HG03460 (cell line): ENCODE results near the gene GRK3.
"Not testable (repeated sequence)": the region's sequence is repeated elsewhere in the genome, so short reads cannot be mapped to it uniquely, and the experiment has no call there.

Experiments
- ATAC-seq: cut with Tn5 transposase; IDR thresholded peaks from one replicate; pipeline ENCODE4 v1.9.1; 2021; ENCODE audit not compliant: unreplicated experiment

Gene GRK3

DNA sequence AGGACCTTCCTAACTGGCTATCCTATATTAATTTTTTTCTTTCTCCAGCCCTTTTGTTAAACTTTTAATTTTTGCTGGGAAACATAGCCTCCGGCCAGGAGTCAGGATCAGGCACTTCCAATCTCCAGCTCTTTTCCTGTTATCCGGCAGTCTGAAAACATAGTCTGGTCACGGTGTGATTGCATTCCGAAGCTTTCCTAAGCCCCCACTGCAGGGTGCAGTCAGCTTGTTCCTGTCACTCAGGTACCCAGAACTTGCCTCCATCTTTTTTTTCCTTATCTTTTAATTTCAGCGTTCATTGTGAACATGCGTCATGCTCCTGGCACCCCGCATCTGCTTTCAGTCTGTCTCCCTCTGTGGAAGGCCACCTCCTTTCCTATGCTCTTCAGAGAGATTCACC is 59.4 kb downstream of the GRK3 start:
- ATAC-seq = no peak

DNA sequence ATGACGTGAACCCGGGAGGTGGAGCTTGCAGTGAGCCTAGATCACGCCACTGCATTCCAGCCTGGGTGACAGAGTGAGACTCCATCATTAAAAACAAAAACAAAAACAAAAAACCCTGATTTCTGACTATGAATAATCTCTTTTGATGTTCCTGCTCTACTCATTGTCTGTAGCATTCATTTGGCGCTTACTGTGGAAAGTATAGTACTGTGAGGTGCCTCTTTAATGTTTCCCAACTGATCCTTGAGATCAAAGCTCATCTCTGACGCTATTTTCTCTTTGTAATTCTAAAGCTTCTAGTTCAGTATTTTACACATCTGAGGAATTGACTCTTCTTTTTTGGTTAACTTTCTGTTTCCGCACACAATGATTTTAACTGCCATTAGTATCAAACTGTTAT is 60.0 kb downstream of the GRK3 start:
- ATAC-seq = no peak

DNA sequence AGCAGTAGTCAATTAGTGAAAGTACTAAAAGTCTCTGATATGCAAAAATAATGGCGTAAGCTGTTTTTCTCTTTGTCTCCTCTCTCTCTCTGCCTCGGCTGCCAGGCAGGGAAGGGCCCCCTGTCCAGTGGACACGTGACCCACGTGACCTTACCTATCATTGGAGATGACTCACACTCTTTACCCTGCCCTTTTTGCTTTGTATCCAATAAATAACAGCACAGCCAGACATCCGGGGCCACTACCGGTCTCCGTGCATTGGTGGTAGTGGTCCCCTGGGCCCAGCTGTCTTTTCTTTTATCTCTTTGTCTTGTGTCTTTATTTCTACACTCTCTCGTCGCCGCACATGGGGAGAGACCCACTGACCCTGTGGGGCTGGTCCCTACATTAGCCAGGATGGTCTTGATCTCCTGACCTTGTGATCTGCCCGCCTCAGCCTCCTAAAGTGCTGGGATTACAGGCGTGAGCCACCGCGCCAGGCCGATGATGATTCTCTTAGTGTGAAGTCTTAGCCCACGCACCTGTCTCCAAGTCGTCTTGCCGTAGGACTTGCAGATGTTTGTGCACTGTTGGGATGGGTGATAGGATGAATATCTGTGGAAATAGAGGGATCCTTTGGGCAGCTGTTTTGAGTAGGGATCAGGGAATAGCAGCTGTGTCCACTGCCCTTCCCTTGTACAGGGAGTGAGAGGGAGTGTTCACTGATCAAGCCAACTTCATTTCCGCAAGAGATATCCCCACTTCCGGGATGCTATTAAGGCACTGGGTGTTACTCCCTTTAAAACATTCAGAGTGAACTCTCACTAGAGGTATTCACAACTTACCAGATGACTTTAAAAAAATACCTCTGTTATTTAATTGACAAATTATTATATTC is 61.5 kb downstream of the GRK3 start:
- not testable (repeated sequence) for ATAC-seq

DNA sequence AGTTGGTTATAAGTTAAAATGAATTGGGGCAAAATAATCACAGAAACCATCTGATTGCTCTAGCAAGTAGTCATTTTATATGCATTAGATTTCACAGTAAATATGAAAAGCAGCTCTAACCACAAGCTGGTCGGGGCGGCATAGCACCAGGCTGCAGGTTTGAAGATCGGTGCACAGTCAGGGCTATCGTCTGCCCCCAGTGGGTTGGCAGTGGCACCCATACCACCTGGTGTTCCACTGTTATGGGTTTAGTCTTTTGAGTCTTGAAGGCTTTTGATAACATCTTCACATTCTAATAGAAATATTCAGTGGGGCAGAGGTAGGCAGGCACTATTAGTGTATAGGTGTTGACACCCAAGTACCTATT is 62.1 kb downstream of the GRK3 start:
- no peak for ATAC-seq

DNA sequence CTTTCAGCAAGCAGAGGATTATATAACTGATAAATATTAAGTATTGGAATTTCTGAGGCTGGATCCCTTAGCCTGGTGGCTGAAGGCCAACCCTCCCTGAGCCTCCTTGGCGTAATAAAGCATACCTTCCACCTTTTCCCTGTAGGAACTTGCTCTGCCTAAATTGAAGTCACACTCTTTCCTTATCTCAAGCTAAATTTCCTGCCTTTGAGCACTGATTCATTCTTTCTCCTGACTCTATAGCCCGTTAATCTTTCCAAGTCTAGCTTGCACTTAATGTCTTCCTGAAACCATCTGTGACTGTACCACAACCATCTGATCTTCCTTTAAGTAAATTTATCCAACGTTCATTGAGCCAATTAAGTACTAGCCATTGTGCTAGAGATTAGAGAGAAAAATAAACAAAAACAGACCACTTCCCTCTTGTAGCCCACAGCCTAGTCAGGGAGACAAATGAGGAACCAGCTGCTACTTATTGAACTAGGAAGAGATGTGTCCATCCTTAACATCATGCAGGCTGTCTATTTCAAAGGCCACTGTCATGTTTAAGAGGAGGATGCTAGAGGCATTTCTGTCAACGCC is 62.9 kb downstream of the GRK3 start:
- no peak for ATAC-seq

DNA sequence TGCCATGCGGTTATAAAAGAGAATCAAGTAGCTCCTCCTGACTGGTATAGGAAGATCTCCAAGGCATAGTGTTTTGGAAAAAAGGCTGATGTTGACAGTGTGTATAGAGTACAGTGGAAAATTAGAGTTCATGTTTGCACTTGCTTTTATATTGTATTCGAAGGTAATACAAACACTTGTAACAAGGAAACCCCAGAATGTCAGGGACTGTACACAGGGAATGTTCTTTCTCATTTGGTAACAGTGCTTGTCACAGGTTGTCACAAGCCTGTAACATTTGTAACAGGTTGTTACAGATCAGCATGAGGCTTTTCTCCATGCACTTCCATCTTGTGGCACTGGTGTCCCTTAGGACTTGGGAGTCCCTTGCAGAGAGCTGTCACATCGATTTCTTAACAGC is 64.0 kb downstream of the GRK3 start:
- ATAC-seq = no peak

DNA sequence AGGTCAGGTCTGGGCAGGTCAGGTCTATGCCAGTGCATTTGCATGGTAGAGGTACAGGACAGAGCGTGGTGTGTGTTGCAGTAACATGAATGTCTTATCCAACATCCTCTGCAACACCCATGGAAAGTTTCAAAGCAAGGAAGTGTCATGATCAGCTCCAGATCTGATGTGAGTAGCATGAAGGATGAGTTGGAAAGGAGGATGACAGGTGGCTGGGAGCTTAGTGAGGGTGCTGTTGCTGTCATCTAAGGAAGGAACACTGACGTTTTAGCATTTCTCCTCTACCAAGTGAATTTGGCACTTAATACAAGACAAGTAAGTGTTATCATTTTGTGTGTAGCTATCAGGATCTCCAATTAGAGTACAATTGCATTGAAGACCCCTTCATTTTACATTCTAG is 65.1 kb downstream of the GRK3 start:
- no peak for ATAC-seq

DNA sequence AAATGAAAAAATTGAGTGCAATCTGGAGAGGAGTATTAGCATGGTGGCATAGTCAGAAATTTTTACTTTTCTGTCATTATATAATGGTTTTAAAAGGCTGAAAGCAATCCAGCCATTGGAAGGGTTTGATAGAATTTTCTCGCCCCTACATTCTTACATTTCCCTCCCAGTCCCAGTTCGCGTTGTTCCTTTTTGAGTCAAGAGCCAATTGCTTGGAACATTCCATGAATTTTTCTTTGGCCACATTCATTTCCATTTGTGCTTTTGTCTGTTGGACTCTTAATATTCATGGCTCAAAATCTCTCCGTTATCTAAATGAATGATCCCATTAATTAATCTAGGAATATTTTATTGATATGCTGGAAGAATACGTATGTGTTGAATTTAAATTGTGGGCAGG is 66.0 kb downstream of the GRK3 start:
- no peak for ATAC-seq

DNA sequence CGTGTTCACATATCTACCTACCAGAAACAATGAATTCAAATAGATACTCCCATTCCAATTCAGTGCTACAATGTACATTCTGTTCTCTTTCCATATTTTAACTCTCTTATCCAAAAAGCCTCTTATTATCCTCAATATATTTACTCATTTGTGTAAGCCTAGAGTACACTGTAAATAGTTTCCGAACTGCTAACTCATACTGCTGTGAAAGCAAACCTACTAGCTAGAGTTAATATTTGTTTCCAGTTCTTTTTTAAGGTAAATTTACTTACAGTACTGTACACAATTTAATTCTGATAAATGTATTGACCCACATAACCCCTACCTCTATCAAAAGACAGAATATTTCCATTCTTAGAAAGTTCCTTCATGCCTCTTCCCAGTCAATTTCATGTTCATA is 71.8 kb downstream of the GRK3 start:
- no peak for ATAC-seq

DNA sequence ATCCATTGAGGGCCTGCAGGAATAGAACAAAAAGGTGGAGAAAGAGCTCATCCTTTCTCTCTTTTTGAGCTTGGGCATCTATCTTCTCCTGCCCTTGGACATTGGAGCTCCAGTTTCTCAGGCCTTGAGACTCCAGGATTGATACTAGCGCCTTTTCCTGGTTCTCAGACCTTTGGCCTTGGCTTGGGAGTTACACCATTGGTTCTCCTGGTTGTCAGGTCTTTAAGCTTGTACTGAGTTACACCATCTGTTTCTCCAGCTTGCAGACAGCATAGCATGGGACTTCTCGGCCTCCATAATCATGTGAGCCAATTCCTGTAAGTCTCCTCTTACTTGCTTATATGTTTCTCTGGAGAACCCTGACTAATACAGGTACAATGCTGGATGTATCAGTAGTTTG is 72.6 kb downstream of the GRK3 start:
- ATAC-seq = no peak

DNA sequence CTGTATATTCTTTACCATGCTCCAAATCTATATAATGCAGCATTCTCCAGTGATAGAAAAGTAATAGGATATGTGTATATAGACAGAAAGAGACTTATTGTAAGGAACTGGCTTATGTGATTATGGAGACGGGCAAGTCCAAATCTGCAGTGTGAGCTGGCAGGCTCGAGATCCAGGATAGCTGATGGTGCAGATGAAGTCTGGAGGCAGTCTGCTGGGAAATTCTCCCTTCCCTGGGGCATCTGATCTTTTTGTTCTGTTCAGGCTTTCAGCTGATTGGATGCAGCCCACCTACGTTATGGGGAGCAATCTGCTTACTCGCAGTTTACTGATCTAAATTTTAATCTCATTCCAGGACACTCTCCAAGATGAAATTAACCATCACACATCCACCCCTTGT is 73.2 kb downstream of the GRK3 start:
- ATAC-seq = no peak

DNA sequence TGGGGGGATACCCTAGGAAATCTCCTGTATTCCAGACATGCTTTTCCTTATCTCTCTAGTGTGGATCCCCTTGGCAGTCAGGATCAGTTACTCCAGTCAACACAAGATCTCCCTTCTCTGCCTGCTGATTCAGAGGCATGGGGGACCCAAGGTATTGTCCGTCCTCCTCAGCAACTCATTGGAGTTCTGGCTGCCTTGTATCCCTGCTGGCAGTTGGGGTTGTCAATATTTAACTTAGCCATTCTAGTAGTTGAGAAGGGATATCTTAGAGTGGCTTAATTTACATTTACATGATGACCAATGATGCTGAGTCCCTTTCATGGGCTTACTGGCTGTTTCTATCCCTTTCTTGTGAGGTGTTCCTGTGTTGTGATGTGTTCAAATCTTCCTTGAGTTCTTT is 74.2 kb downstream of the GRK3 start:
- no peak for ATAC-seq

DNA sequence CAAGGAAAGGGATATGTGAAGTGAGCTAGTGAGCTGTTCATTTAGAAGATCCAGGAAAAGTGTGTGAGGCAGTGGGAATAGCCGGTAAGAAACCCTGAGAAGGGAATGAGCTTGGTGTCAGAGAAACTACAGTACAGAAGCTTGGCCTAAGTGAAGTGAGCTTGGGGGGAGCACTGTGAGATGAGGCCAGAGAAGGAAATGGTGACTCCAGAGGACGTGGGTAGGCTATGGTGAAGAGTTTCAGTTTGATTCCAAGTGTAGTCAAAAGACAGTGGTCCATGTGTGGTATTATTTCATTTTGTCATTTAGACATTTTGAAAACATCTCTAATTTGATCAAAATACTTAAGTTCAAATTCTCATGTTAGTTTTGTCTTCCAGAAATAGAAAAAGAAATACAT is 77.2 kb downstream of the GRK3 start:
- ATAC-seq = no peak

DNA sequence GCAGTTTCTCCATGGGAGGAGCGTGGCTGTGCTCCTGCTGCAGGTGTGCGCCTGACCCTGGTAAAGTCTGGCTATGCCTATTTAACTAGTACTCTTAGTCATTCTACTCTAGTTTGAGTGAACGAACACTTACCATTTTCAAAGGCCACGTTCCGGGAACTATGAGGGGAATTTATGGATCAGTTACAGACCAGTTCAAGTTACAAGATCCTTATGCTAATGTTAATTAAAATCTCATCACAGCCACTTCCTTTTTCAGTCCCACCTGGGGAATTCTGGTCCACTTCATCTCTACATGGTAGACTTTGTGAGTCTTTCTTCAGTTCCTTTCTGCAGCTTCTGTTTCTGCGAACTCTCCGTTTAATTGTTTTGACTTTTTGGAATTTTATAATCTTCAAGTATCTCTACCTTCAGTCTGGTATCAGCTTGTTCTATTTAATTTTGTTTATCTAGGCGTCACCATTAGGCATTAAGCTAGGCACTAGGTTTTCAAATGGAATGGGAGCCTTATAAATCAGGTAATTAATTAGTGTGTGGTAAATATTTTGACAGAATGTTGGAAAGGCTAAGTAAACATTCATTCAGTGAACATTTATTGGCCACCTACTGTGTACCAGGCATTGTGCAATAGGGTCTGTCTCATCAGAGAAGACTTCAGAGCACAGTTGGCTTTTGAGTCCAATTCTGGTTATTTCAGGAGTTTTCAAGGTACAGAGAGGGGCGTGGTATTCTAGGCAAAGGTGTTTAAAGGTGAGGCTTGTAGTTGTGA is 78.9 kb downstream of the GRK3 start:
- ATAC-seq = no peak

DNA sequence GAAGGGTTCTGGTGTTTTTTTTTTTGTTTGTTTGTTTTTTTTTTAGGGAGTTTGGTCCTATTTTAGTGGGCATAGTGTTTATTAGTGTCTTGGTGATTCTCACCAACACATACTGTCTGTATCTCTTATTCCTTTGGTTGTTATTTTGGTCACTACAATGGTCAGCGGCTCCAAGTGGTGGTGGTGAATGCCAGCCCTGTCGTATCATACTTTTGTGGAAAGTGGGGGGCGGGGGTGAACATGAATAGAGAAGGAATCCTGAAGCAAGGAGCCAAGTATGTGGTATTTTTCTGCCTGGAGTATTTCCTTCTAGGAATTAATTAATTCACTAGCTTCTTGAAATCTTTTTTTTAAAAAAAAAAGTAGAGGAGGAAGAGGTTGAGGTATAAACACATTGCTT is 79.6 kb downstream of the GRK3 start:
- ATAC-seq = no peak

DNA sequence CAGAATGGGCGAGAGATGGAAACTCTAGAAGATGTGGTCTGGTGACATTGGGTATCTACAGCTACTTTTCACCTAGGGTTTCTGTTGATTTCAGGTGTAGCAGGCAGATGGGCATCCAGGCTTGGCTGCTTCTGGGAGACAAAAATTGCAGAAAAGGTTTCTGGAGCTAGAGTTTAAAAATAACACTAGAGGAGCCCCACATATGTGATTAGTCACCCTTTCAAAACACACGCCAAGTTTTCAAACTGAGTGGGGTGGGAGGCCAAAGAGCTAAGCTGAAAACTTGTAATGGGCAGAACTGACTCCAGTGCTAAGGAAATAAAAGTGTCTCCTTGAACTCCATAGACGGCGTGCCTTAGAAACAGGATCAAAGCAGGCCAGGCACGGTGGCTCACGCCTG is 80.8 kb downstream of the GRK3 start:
- ATAC-seq = no peak

DNA sequence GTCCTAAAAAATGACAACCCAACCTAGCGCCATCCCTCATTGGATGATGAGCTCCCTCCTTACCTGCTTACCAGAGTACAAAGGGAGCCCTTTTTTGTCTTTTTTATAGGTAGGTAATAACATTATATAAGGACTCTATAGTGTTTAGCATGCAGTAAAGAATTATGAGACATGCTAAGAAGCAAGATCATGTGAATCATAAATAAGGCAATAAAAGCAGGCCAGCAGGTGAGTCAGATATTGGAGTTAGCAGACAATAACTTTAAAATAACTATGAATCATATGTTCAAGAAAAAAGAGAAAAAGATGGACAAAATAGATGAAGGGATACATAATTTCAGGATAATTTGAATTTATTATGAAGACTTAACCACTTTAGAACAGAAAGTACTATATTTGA is 81.5 kb downstream of the GRK3 start:
- ATAC-seq = no peak

DNA sequence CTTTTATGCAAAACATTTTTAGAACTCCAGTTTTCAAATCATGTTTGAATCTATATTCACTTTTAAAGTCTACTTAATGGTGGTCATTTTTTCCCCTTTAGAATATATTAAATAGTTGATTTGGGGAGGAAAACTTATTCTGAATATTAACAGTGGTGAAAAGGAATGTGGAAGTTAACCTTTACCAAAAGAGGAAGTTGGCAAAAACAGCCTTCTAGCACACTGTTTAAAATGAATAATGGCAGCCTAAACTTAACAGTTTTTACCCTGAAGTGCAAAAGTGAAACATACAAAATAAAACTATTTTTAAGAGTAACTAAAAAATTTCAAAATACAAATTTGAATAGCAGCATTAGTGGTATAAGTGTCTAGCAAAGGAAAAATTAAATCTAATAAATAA is 86.4 kb downstream of the GRK3 start:
- no peak for ATAC-seq

DNA sequence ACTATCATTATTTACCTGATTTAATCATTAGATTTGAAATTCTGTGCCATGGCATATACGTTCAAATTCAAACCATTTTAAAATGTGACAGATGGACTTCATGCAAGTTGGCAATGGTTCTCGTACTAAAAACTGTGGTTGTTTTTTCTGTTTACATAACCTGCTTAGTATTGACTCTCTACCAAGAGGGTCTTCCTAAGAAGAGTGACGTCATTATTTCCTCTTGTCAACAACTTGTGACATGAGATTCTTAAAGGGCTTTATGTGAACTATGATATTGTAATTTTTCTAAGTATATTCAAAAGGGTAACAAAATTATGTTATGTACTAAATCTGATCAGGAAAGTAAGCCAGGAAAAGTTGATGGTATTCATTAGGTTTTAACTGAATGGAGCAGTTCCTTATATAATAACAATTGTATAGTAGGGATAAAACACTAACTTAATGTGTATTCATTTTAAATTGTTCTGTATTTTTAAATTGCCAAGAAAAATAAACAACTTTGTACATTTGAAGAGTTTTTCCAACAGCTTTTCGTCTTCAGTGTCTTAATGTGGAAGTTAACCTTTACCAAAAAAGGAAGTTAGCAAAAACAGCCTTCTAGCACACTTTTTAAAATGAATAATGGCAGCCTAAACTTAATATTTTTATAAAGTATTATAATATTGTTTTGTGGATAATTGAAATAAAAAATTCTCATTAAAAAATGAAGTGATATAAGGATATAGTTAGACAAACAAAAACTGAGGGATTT is 87.0 kb downstream of the GRK3 start:
- no peak for ATAC-seq

DNA sequence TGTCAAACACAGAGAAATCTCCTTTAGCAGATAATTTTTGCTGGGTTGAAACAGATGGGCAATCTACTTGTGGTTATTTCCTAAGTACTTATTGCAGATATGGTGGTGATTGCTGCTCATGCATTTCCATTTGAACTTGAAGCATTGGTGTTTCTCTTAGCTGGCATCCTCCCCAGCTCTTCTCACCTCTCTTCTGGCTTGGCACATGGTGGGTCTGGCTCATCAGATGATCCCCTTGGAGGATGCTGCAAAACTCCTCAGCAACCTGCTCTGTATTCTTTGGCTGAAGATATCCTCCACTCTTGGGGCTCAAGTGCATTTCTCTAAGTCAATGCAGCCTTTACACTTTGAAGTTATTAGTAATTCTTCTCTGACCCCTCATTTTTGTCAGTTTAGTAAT is 90.2 kb downstream of the GRK3 start:
- ATAC-seq = no peak

DNA sequence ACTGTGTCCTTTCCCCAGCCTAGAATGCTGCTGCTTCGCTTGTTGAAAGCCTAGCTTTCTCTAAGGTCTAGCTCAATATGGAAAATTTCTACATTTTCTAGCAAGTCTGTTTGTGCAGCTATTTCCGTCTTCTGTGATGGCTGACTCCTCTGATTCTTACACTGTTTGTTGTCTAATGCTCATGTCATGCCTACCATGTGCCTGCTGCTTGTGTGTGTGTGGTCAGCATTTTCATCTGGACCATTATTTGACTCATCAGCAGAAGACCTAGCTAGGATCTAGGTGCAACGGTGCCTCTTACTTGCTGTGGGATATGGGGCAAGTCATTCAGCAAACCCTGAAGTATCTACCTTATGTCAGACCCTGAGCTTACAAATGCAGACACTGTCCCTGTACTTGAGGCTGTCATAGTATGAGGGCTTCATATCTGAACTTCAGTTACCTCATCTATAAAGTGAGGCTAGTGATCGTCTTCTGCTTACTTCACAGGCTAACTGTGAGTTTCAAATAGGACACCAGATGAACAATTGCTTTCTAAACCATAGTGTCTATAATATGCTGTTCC is 91.0 kb downstream of the GRK3 start:
- no peak for ATAC-seq
